NCI-H1417 treated with DMSO at 0.1 percent for 48 hours (cell line): Measurements from ENCODE around the gene DUSP10.

Source experiments
- DNase-seq: peaks from one replicate; lab custom pipeline; 2025; lab: John Stamatoyannopoulos, UW

The DUSP10 gene

DNA sequence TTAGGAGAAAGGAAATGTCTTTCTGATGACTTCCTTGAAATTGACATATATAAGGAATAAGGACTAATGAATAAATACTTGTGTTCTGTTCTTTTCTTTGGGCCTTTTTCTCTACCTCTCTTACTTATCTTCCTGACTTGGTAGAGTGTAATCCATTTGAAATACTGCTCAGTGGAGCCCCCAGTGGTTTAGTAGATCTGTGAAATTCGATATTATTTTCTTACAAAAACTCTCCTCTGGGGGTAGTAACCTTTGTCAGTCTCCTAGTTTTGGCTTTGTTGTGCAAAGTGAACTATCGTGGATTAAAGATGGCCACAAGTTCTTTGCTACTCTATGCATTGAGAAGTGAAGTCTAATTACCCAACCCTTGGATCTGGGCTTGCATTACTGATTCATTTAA is 48.8 kb downstream of the DUSP10 start:
- no peak for DNase-seq

GRCh38 chr1:221692643-221693042 is 49.2 kb downstream of the DUSP10 start:
- no peak for DNase-seq

DNA sequence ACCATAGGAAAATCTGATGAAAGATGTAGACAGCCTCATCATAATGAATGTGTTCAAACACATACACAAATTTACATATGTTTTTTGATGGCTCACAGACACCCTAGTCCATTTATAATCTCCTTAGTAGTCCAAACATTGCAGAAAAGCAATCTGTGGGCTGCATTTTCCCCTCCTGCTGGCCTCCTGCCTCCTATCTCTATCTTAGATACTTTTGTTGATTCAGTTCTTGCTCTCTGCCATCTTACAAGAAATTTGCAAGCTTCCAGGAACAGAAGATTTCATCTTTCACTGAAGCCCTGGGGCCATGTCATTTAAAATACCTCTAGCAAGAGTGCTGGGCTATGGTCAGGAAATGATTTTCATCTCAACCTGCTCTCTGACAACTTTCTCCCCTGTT is 50.6 kb downstream of the DUSP10 start:
- DNase-seq: no peak

- DNase-seq: no peak
Measured at GRCh38 chr1:221690858-221691257, 51.0 kb downstream of the DUSP10 start.

GRCh38 chr1:221689138-221689537 is 52.8 kb downstream of the DUSP10 start:
- no peak for DNase-seq

DNA sequence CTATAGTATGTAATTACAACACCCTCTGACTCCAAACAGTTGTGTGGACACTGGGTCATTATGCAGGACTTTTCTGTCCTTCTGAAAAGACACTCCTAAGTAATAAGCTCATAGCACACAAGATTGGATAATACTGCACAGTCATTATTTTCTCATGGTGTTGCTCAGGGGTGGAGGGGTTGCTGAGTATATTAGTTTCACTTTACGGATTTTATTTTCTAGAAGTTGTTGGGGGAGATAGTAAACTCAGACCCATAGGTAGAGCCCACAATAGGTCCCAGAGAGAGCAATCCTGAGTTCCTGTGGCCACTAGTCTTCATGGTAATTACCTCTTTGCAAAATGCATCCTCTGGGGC is 53.4 kb downstream of the DUSP10 start:
- no peak for DNase-seq

GRCh38 chr1:221687836-221688487 is 53.9 kb downstream of the DUSP10 start:
- no peak for DNase-seq

DNA sequence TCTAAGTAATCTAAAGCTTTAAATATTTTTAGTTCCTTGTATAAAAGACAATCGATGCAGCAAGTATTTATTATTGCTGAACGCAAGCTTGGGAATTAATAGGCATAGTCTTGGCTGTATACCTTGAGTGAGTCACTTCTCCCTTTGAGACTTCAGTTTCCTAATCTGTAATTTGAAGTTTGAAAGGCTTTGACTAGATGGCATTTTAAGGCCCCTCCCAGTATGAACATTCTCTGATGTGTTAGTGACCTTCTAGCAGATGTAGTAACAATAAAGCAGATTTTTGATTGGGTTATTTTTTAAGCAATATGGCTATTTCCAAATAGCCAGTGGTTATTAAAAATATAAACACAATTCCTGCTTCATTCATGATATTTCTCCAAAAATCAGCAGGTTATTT is 58.2 kb downstream of the DUSP10 start:
- no peak for DNase-seq

GRCh38 chr1:221680085-221680484 is 61.8 kb downstream of the DUSP10 start:
- no peak for DNase-seq

- no peak for DNase-seq
Measured at GRCh38 chr1:221678014-221678413, 63.9 kb downstream of the DUSP10 start.

DNA sequence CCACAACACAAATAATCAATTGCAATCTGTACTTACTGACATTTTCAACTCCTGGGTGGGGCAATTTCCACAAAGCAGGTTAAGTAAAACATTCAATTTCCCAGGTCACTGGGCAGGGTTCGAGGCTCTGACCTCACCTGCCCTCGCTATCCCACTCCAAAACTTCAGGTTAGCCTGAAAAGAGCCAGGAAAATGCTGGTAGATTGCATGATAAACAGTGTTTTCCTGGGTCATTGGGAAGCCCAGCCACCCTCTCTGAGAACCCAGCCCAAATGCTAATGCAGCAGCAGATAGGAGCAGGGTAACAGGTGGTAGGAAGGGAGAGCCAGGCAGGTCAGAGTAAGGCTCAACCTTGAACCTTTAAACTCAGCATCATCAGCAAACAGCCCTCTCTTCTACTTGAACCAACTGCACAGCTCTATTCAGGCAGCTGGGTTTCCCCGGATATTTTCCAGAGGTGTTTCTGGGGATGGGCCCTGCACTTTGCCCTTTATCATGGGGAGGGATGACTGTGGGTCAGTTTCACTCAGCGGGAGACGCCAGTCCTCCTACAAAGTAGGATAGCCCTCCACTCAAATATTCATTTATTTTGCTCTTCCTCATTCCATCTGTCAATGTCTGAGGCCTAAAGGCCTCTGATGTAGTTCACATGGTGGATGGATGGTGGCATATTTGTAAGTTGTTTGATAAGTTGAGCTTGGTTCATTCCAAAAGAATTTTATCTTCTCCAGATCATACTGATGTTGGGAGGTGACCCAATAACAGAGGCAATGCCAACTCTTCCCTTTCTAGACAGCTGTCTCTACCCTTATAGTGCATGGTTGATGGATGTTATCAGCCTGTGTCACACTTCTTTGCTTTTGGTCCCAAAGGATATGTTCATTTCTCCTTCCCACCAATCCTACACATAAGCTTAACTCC is 65.7 kb downstream of the DUSP10 start:
- no peak for DNase-seq

GRCh38 chr1:221672965-221673364 is 68.9 kb downstream of the DUSP10 start:
- DNase-seq: no peak

DNA sequence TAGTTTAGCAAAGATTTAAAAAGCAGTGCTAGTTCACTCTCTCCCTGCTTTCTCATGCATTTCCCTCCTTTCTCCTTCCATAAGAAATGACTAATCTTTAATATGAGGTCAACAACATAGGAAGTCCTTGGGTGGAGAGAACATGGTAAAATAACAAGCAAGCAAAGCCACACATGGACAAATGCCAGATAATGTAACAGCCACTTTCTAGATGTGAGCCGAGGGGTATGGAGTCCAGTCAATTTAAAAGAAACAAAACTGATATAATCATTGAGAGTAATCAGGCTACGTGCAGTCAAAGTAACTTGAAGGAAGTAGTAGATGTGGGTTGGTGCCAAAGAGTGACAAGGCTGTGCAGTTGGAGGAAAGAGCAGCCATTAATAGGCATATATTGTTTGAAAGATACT is 69.6 kb downstream of the DUSP10 start:
- DNase-seq: no peak

DNA sequence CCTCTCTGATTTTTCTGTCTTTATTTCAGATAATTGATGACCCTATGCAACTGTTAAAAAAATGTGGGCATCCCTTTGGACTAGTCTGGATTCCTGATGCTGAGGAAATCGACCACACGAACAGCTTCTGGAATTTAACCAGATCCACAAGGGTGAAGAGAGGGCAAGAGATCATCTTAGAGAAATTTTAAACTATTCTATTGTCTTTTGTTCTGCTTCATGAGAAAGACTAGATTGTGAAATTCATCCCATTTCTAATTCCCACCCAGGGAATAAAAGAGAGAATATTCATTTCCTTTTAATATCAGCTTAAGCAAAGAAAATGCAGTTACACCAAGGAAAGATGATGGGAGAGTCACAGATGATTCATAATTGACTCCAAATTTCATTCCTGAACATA is 71.8 kb downstream of the DUSP10 start:
- no peak for DNase-seq

DNA sequence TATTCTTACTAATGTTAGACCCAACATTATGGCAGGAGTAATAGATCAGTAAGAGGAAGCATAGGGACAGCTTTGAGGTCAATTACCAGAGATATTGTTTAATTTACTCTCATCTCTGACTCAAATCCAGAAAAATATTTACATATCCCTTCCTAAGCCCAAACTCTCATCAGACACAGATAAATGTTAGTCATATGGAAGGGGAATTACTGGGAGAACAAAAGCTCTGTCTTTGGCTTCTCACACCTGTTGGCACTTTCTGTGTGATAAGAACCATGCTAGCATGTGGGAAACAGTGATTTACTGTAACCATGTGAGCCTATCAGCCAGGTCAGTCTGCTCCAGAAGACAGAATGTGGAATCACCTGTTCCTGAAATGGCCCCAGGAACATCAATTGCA is 72.4 kb downstream of the DUSP10 start:
- no peak for DNase-seq

DNA sequence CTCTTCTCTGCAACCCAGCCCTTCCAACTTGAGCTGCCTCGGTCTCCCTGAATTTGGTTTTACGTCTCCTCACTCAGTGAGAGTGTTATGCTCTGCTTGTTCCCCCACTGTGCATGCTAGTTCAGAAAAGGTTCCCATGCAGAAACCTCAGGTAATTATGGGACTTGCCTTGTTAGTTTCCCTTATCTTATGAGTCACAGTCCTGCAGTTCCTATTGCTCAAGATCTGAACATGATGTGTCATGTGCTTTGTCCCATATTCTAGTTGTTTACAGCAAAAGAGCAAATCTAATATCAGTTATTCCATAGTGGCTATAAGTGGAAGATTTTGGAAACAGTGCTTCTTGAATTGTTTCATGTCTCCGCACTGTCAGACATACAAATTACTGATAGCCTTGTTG is 74.4 kb downstream of the DUSP10 start:
- DNase-seq: no peak

GRCh38 chr1:221664253-221664652 is 77.6 kb downstream of the DUSP10 start:
- DNase-seq: peak; percentile 8

DNA sequence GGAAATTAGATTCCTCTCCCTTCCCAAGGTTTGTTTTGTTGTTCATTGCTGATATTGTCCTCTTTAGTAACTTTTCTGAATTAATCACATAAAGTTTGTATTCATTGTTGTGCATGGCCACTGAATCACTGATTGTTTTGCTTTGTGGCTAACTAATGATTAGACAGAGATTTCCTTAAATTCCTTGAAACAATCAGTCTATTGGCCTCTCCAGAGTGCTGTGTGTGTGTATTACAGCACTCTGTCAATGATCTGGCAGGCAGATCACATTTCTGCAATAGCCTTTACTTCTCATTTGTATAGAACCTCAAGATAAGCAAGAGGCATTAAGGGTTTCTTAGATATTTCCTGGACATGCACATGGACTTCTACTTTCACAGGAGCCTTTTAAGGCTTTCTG is 78.6 kb downstream of the DUSP10 start:
- DNase-seq: no peak

GRCh38 chr1:221655766-221656305 is 86.1 kb downstream of the DUSP10 start:
- no peak for DNase-seq
